GM12878 (cell line): Measurements from ENCODE around the gene PPA1. TPM values are rescaled to one million over a fixed set of nuclear protein-coding genes. Genes with fewer than 3 reads are reported as not detected.

ENCODE experiments used
- ATAC-seq: fragments of 200-7000 bp; cut with Tn5 transposase; 3 replicates; pipeline ENCODE4 v1.9.1; 2020; ENCODE audit warnings: mild to moderate bottlenecking, moderate library complexity
- BruUV-seq: library from RNA; stranded (reverse); fragments of 400-500 nt; replicated peaks from 2 replicates; lab custom pipeline; 2021; lab: Mats Ljungman, UMichigan
- CTCF ChIA-PET: fragments of 300-600 bp; sonication (Branson Sonifier 250); formaldehyde crosslinking; extraction: SDS; loops from one replicate; lab custom pipeline; 2021; ENCODE audit warnings: inconsistent platforms; lab: Yijun Ruan, JAX
- POLR2A ChIA-PET: fragments of 350-600 bp; formaldehyde crosslinking; extraction: SDS; loops from one replicate; lab custom pipeline; 2021; ENCODE audit warnings: inconsistent platforms; lab: Charles Lee
- RAD21 ChIA-PET: fragments of 300-600 bp; sonication (Branson Sonifier 250); formaldehyde crosslinking; loops from one replicate; lab custom pipeline; 2023; ENCODE audit warnings: antibody characterized with exemption; ENCODE audit not compliant: unreplicated experiment; lab: Charles Lee
- SMC1A ChIA-PET: fragments of 300-600 bp; sonication (Branson Sonifier 250); formaldehyde crosslinking; loops from one replicate; lab custom pipeline; 2023; ENCODE audit not compliant: unreplicated experiment, uncharacterized antibody; lab: Charles Lee
- DNase-seq: peaks from one replicate; pipeline ENCODE4 v3.0.0-alpha.2; 2011; ENCODE audit warnings: low read depth, low spot score
- FAIRE-seq: peaks from 3 replicates; lab custom pipeline; 2011; peaks lifted over from hg19 to GRCh38; lab: Jason Lieb, UNC
- H2AFZ ChIP-seq: 2 replicates; pipeline ENCODE4 v1.6.0; 2011; ENCODE audit warnings: low read depth, low read length, control low read depth; ENCODE audit not compliant: control insufficient read depth
- H3K27ac ChIP-seq: 2 replicates; pipeline ENCODE4 v1.5.1; 2011; ENCODE audit warnings: control low read depth; ENCODE audit not compliant: control insufficient read depth, insufficient read depth
- H3K27me3 ChIP-seq, 2 experiments: replicated peaks in 1 of 2; 2 replicates each; pipeline versions ENCODE4 v1.6.0 to v1.6.1; 2011; ENCODE audit warnings: low read length in 1 of 2; ENCODE audit not compliant: control insufficient read depth in 2 of 2, insufficient read depth in 2 of 2
- H3K36me3 ChIP-seq, 2 experiments: 2 replicates each; pipeline ENCODE4 v1.5.1; 2011; ENCODE audit warnings: low read length in 1 of 2; ENCODE audit not compliant: control insufficient read depth in 2 of 2, insufficient read depth in 2 of 2
- H3K4me1 ChIP-seq: 2 replicates; pipeline ENCODE4 v1.6.1; 2011; ENCODE audit warnings: mild to moderate bottlenecking, low read length, moderate library complexity, mixed read lengths; ENCODE audit not compliant: control insufficient read depth, insufficient read depth
- H3K4me2 ChIP-seq: 2 replicates; pipeline ENCODE4 v1.6.0; 2011; ENCODE audit warnings: control low read depth; ENCODE audit not compliant: control insufficient read depth, insufficient read depth
- H3K4me3 ChIP-seq: fragments of 200-600 bp; sonication (generic); 2 replicates; pipeline ENCODE4 v1.5.1; 2016
- H3K79me2 ChIP-seq: 2 replicates; pipeline ENCODE4 v1.6.0; 2011; ENCODE audit warnings: low read length; ENCODE audit not compliant: control insufficient read depth, insufficient read depth
- H3K9ac ChIP-seq: 2 replicates; pipeline ENCODE4 v1.8.0; 2011; ENCODE audit warnings: low read length, control low read depth, mixed read lengths; ENCODE audit not compliant: control insufficient read depth, insufficient read depth
- H3K9me3 ChIP-seq: replicated peaks from 3 replicates; pipeline ENCODE4 v1.5.1; 2011; ENCODE audit warnings: mild to moderate bottlenecking, low read length; ENCODE audit not compliant: control insufficient read depth, insufficient read depth
- H4K20me1 ChIP-seq: 2 replicates; pipeline ENCODE4 v1.6.0; 2011; ENCODE audit not compliant: control insufficient read depth, insufficient read depth
- FOXM1 ChIP-seq: IDR thresholded peaks from 2 replicates; pipeline ENCODE4 v1.6.1; 2012; ENCODE audit warnings: low read depth, mild to moderate bottlenecking, inconsistent platforms, low read length, moderate library complexity
- IRF4 ChIP-seq: IDR thresholded peaks from 2 replicates; pipeline ENCODE4 v1.6.1; 2011; ENCODE audit warnings: low read depth, low read length
- NFXL1 ChIP-seq: fragments of 450-650 bp; IDR thresholded peaks from 2 replicates; pipeline ENCODE4 v1.6.1; 2017; ENCODE audit warnings: antibody characterized with exemption, mild to moderate bottlenecking, borderline replicate concordance
- NFYA ChIP-seq: IDR thresholded peaks from 2 replicates; pipeline ENCODE4 v1.6.1; 2011; ENCODE audit warnings: low read depth, mild to moderate bottlenecking, low read length, improper control_type of control experiment, borderline replicate concordance
- PAX5 ChIP-seq: IDR thresholded peaks from 2 replicates; pipeline ENCODE4 v1.6.1; 2011; ENCODE audit warnings: low read depth, low read length, borderline replicate concordance
- POLR2AphosphoS2 ChIP-seq: IDR thresholded peaks from 2 replicates; pipeline ENCODE4 v1.6.1; 2011; ENCODE audit warnings: low read depth, mild to moderate bottlenecking, low read length, improper control_type of control experiment, moderate library complexity
- PRDM15 ChIP-seq: fragments of 450-650 bp; formaldehyde crosslinking; IDR thresholded peaks from 2 replicates; pipeline ENCODE4 v1.4.0; 2020; ENCODE audit warnings: mild to moderate bottlenecking, moderate library complexity
- SIX5 ChIP-seq: IDR thresholded peaks from 2 replicates; pipeline ENCODE4 v1.6.1; 2011; ENCODE audit warnings: mild to moderate bottlenecking, low read depth, low read length, moderate library complexity; ENCODE audit not compliant: severe bottlenecking
- STAT3 ChIP-seq: IDR thresholded peaks from 2 replicates; pipeline ENCODE4 v1.6.1; 2011; ENCODE audit warnings: low read depth, low read length, improper control_type of control experiment
- SUZ12 ChIP-seq: fragments of 200-600 bp; sonication (generic); IDR thresholded peaks from one replicate; pipeline ENCODE4 v1.6.1; 2018; ENCODE audit warnings: antibody characterized with exemption, mild to moderate bottlenecking; ENCODE audit not compliant: unreplicated experiment
- USF2 ChIP-seq: IDR thresholded peaks from 2 replicates; pipeline ENCODE4 v1.6.1; 2011; ENCODE audit warnings: low read depth, low read length, improper control_type of control experiment, borderline replicate concordance
- WGBS: methylation state at CpG from one replicate; pipeline ENCODE4 v1.1.6; 2016; ENCODE audit warnings: low lambda C conversion rate; ENCODE audit not compliant: insufficient replicate concordance, insufficient coverage; ENCODE audit errors: missing lambda C conversion rate; 5-methylcytosine and 5-hydroxymethylcytosine counted together
- in situ Hi-C: fragments of 300-500 bp; cut with MboI; formaldehyde crosslinking; loops from 9 replicates; pipeline ENCODE4 v1.14.3; 2018; ENCODE audit warnings: mixed read lengths
- intact Hi-C: fragments of 100-400 bp; cut with micrococcal nuclease; formaldehyde crosslinking; loops from one replicate; pipeline ENCODE4 v1.14.2; 2022; ENCODE audit not compliant: unreplicated experiment
- polyA plus RNA-seq, 11 experiments: library from polyadenylated mRNA; depleted of rRNA in 4 of 11; unstranded in 6 of 11; stranded (reverse) in 5 of 11; fragments of >200 nt; fragmentation: Nextera tagmentation in 4 of 11; fragmentation: Illumina TruSeq in 1 of 11; extraction: Ambion mirVana in 4 of 11; extraction: Trizol in 1 of 11; gene quantifications; 1 replicate in 1 of 11; 2 replicates in 10 of 11; pipeline versions ENCODE4 v1.2.1 to v1.2.3, GENCODE V29; 2011 to 2016; ENCODE audit warnings: inconsistent platforms in 2 of 11, missing spikeins in 2 of 11, low read depth in 1 of 11
- total RNA-seq, 4 experiments: library from RNA; depleted of rRNA in 3 of 4; stranded (reverse); fragments of >200 nt in 3 of 4; fragmentation: Illumina TruSeq in 1 of 4; extraction: Trizol in 1 of 4; gene quantifications; 2 replicates each; pipeline versions ENCODE4 v1.2.1 to v1.2.3, GENCODE V29; 2013 to 2021
- TF ChIP-seq, protein P1 (sequence below): IDR thresholded peaks from 2 replicates; pipeline ENCODE4 v1.6.1; 2012; ENCODE audit warnings: mild to moderate bottlenecking, low read depth, low read length
- TF ChIP-seq, protein P2 (sequence below): fragments of 450-650 bp; IDR thresholded peaks from 2 replicates; pipeline ENCODE4 v1.6.1; 2017; ENCODE audit warnings: antibody characterized with exemption, mild to moderate bottlenecking, moderate library complexity

Gene PPA1
- total and polyA plus RNA-seq, 10 of the 15 experiments (the other 5 are each of a cell fraction or from before 2014, with no cell fraction given): 224 to 452 (median 346) TPM

DNA sequence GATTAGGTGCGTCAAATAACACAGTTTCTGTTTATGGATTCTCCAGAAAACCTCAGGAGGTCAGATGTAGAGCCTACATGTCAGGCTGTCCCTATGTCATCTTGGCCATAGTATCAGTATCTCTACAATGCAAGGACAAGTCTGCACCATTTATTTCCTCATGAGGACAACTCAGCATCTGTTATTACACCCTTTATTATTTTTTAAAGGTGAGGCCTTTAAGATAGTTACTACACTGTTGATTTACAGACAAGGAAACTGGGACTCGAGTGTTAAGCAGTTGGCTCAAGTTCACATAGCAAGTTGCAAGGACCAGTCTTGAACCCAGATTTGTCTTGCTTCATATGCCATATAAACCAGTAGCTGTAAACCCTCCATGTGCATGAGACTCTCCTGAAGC, 23.2 kb upstream of the PPA1 start:
- H3K36me3 ChIP-seq: no peaks in the 10 kb centered on the region
- no peak overlapping the region for H3K4me2 ChIP-seq
- H3K79me2 ChIP-seq: no peaks in the 10 kb centered on the region
- WGBS: 60% methylated on average over 2 of the region's 2 CpGs
- no TSS peak for BruUV-seq
- peaks cover 14% of the 10 kb centered on the region; the same call in 2 of the 3 replicates for H3K9me3 ChIP-seq
- no peak overlapping the region for H3K4me3 ChIP-seq
- no peaks in the 10 kb centered on the region for H4K20me1 ChIP-seq
- RAD21 ChIA-PET: no interaction called here
- POLR2A ChIA-PET: no interaction called here
- FAIRE-seq (no peak), DNase-seq (no peak), ATAC-seq (no peak)
- no peak overlapping the region for H2AFZ ChIP-seq
- H3K9ac ChIP-seq: no peak overlapping the region
- peaks cover 4 to 16% of the 10 kb centered on the region in 2 experiments for H3K27me3 ChIP-seq
- CTCF ChIA-PET: interaction anchor here (1.3 to 2.4 kb wide), 3 partner anchors 9 to 108 kb away, joined by 3 to 8 read pairs (median 4); partner anchors contain the start of gene PPA1
- in situ Hi-C loops: no loop called here
- H3K4me1 ChIP-seq: no peaks in the 10 kb centered on the region
- intact Hi-C loops: no loop called here
- H3K27ac ChIP-seq: no peak overlapping the region
- SMC1A ChIA-PET: interaction anchor here (1.4 kb wide), 1 partner anchor 297 kb away, joined by 5 read pairs; no protein-coding TSS in a partner anchor
- TF ChIP-seq PRDM15 (CRISPR knock-in tag) (no peak), FOXM1 (no peak), NFXL1 (no peak), USF2 (no peak), SIX5 (no peak), POLR2AphosphoS2 (no peak), SUZ12 (no peak), IRF4 (no peak), PAX5 (no peak), STAT3 (no peak), NFYA (no peak)
- TF ChIP-seq, protein P1, sequence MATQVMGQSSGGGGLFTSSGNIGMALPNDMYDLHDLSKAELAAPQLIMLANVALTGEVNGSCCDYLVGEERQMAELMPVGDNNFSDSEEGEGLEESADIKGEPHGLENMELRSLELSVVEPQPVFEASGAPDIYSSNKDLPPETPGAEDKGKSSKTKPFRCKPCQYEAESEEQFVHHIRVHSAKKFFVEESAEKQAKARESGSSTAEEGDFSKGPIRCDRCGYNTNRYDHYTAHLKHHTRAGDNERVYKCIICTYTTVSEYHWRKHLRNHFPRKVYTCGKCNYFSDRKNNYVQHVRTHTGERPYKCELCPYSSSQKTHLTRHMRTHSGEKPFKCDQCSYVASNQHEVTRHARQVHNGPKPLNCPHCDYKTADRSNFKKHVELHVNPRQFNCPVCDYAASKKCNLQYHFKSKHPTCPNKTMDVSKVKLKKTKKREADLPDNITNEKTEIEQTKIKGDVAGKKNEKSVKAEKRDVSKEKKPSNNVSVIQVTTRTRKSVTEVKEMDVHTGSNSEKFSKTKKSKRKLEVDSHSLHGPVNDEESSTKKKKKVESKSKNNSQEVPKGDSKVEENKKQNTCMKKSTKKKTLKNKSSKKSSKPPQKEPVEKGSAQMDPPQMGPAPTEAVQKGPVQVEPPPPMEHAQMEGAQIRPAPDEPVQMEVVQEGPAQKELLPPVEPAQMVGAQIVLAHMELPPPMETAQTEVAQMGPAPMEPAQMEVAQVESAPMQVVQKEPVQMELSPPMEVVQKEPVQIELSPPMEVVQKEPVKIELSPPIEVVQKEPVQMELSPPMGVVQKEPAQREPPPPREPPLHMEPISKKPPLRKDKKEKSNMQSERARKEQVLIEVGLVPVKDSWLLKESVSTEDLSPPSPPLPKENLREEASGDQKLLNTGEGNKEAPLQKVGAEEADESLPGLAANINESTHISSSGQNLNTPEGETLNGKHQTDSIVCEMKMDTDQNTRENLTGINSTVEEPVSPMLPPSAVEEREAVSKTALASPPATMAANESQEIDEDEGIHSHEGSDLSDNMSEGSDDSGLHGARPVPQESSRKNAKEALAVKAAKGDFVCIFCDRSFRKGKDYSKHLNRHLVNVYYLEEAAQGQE: no peak
- TF ChIP-seq, protein P2, sequence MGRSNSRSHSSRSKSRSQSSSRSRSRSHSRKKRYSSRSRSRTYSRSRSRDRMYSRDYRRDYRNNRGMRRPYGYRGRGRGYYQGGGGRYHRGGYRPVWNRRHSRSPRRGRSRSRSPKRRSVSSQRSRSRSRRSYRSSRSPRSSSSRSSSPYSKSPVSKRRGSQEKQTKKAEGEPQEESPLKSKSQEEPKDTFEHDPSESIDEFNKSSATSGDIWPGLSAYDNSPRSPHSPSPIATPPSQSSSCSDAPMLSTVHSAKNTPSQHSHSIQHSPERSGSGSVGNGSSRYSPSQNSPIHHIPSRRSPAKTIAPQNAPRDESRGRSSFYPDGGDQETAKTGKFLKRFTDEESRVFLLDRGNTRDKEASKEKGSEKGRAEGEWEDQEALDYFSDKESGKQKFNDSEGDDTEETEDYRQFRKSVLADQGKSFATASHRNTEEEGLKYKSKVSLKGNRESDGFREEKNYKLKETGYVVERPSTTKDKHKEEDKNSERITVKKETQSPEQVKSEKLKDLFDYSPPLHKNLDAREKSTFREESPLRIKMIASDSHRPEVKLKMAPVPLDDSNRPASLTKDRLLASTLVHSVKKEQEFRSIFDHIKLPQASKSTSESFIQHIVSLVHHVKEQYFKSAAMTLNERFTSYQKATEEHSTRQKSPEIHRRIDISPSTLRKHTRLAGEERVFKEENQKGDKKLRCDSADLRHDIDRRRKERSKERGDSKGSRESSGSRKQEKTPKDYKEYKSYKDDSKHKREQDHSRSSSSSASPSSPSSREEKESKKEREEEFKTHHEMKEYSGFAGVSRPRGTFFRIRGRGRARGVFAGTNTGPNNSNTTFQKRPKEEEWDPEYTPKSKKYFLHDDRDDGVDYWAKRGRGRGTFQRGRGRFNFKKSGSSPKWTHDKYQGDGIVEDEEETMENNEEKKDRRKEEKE: no peak
